ENCODE results near the gene NMT1.

GRCh38 chr17:45018848-45019711, 42.0 kb upstream of the NMT1 start:
- TF ChIP-seq ATF2 (CRISPR knock-in tag; IDR thresholded peaks at IDR 0.05; ENCODE audit: borderline replicate concordance, low read depth) (no peak), ZNF281 (CRISPR knock-in tag; IDR thresholded peaks at IDR 0.05) (no peak), KAT7 (CRISPR knock-in tag; IDR thresholded peaks at IDR 0.05; ENCODE audit: borderline replicate concordance) (no peak)
